ENCODE data around the gene CFL1. TPM values are rescaled to one million over a fixed set of nuclear protein-coding genes. Genes with fewer than 3 reads are reported as not detected.

The CFL1 gene
- total RNA-seq, 1 experiment from 2014 or later: 611 TPM

GRCh38 chr11:65809496-65809895 lies 48.5 kb downstream of the CFL1 start:
- Mint-ChIP-seq H3K9me3 (ENCODE audit: unreplicated experiment) (no peaks in the 10 kb centered on the region), H3K4me3 (ENCODE audit: unreplicated experiment) (no peak overlapping the region), H3K36me3 (ENCODE audit: insufficient read depth, unreplicated experiment) (no peaks in the 10 kb centered on the region), H3K27ac (ENCODE audit: low read depth, unreplicated experiment) (no peak overlapping the region), H3K4me1 (ENCODE audit: insufficient read depth, unreplicated experiment) (peaks cover 4% of the 10 kb centered on the region), H3K27me3 (ENCODE audit: insufficient read depth, unreplicated experiment) (peaks cover 14% of the 10 kb centered on the region)
- no peak for DNase-seq (ENCODE audit: unreplicated experiment)
- no TSS peak for BruUV-seq (replicated peaks)
- ChIA-PET POLR2A (interaction anchor here (0.9 to 1.1 kb wide), 2 partner anchors 25 to 97 kb away, joined by 3 to 5 read pairs; partner anchors contain the start of gene KAT5), CTCF (interaction anchor here (0.9 to 3.3 kb wide), 3 partner anchors 29 to 65 kb away, joined by 3 to 15 read pairs (median 3); partner anchors contain the start of gene AP5B1)
- intact Hi-C loops (cut with micrococcal nuclease): no loop called here
- TF ChIP-seq CTCF (IDR thresholded peaks at IDR 0.05; ENCODE audit: unreplicated experiment): no peak

DNA sequence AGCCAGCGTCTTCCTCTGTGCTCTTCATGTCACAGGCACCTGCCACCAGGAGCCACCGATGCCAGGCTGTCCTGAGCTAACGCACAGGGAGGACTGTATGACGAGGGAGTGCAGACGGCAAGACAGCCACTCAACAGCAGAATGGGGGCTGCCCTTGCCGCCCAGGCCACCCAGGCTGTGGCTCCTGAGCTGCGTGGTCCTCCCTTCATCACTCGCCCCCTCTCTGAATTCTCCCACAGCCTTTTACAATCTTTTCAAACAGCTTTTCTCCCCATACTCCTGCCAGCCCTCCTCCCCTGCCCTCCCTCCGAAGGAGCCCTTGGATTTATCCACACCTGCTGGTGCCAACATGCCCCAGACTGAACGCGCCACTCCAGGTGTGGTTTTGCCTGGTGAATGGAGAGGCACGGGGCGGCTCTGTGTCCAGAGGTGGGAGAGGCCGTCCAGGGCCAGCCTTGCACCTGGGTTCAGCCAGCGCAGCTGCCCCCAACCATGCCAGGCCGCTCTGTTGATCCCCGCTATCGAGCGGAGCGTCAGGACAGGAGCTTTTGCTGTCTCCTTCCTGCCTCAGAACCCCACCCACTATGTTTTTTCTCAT lies 49.1 kb downstream of the CFL1 start:
- no TSS peak for BruUV-seq (replicated peaks)
- POLR2A ChIA-PET: interaction anchor here (1.1 kb wide), 1 partner anchor 24 kb away, joined by 5 read pairs; no protein-coding TSS in a partner anchor
- Mint-ChIP-seq H3K36me3 (ENCODE audit: insufficient read depth, unreplicated experiment) (no peaks in the 10 kb centered on the region), H3K27ac (ENCODE audit: low read depth, unreplicated experiment) (no peak overlapping the region), H3K27me3 (ENCODE audit: insufficient read depth, unreplicated experiment) (peaks cover 14% of the 10 kb centered on the region), H3K9me3 (ENCODE audit: unreplicated experiment) (no peaks in the 10 kb centered on the region), H3K4me3 (ENCODE audit: unreplicated experiment) (no peak overlapping the region), H3K4me1 (ENCODE audit: insufficient read depth, unreplicated experiment) (peaks cover 4% of the 10 kb centered on the region)
- CTCF ChIA-PET: interaction anchor here (0.9 to 3.3 kb wide), 3 partner anchors 8 to 31 kb away, joined by 3 to 15 read pairs (median 10); partner anchors contain the start of gene AP5B1
- TF ChIP-seq CTCF (IDR thresholded peaks at IDR 0.05; ENCODE audit: unreplicated experiment): no peak
- intact Hi-C loops (cut with micrococcal nuclease): no loop called here
- DNase-seq (ENCODE audit: unreplicated experiment): no peak

DNA sequence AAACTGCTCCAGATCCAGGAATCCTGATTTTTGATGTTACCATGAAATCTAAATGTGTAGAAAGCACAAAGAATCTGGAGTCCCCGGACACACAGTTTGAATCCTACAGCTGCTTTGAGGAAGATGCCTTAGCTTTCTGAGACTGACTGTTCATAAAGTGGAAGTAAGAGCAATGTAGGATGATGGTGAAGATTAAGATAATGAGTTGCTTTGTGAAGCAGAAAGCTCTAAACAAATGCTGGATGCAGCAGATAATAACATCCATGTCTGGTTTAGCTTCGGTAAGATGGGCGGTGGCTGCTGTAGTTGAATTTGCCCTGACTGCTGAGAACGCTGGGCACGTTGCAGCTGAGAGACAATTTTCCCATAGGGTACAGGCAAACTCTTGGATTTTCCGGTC lies 51.0 kb downstream of the CFL1 start:
- no peak for TF ChIP-seq CTCF (IDR thresholded peaks at IDR 0.05; ENCODE audit: unreplicated experiment)
- H3K4me1 Mint-ChIP-seq (ENCODE audit: insufficient read depth, unreplicated experiment): peaks cover 4% of the 10 kb centered on the region
- POLR2A ChIA-PET: interaction anchor here (1.0 kb wide), 2 partner anchors 9 to 95 kb away, joined by 3 read pairs; partner anchors contain the start of gene KAT5
- H3K27me3 Mint-ChIP-seq (ENCODE audit: insufficient read depth, unreplicated experiment): peaks cover 14% of the 10 kb centered on the region
- H3K4me3 Mint-ChIP-seq (ENCODE audit: unreplicated experiment): no peak overlapping the region
- H3K36me3 Mint-ChIP-seq (ENCODE audit: insufficient read depth, unreplicated experiment): no peaks in the 10 kb centered on the region
- DNase-seq (ENCODE audit: unreplicated experiment): no peak
- H3K27ac Mint-ChIP-seq (ENCODE audit: low read depth, unreplicated experiment): no peak overlapping the region
- no peaks in the 10 kb centered on the region for H3K9me3 Mint-ChIP-seq (ENCODE audit: unreplicated experiment)
- intact Hi-C loops (cut with micrococcal nuclease): no loop called here
- CTCF ChIA-PET: interaction anchor here (0.6 to 3.3 kb wide), 6 partner anchors 10 to 199 kb away, joined by 3 to 15 read pairs (median 3); partner anchors contain the start of gene AP5B1
- no TSS peak for BruUV-seq (replicated peaks)

Other genes with a start within 250 kb of the CFL1 start
- gene MAP3K11, start 244.0 kb downstream of the CFL1 start, total RNA-seq (2022): 35.2 and 39.7 TPM in 2 replicates
- 40.9 and 45.8 TPM in 2 replicates for gene PCNX3, start 242.4 kb downstream of the CFL1 start, total RNA-seq (2022)
- 4.9 TPM in 2 replicates for gene SIPA1, start 220.1 kb downstream of the CFL1 start, total RNA-seq (2022)
- 82.1 and 83.0 TPM in 2 replicates for gene RELA, start 195.3 kb downstream of the CFL1 start, total RNA-seq (2022)
- 37.6 and 48.1 TPM in 2 replicates for gene KAT5, start 145.9 kb downstream of the CFL1 start, total RNA-seq (2022)
- gene RNASEH2C, start 137.4 kb downstream of the CFL1 start, total RNA-seq (2022): 27.4 and 35.7 TPM in 2 replicates
- gene AP5B1, start 77.2 kb downstream of the CFL1 start, total RNA-seq (2022): 12.9 and 14.4 TPM in 2 replicates
- not detected in 2 replicates for gene OVOL1, start 71.1 kb downstream of the CFL1 start, total RNA-seq (2022)
- gene SNX32, start 24.2 kb downstream of the CFL1 start, total RNA-seq (2022): not detected in 2 replicates
- 59.0 and 77.6 TPM in 2 replicates for gene MUS81, start 2.3 kb upstream of the CFL1 start, total RNA-seq (2022)
- 2.4 and 3.3 TPM in 2 replicates for gene EFEMP2, start 14.6 kb upstream of the CFL1 start, total RNA-seq (2022)
- gene CTSW, start 21.7 kb upstream of the CFL1 start, total RNA-seq (2022): not detected in 2 replicates
- 79.8 and 80.8 TPM in 2 replicates for gene FIBP, start 30.3 kb upstream of the CFL1 start, total RNA-seq (2022)
- 16.4 and 20.8 TPM in 2 replicates for gene CCDC85B, start 32.5 kb upstream of the CFL1 start, total RNA-seq (2022)
- 95.3 and 124 TPM in 2 replicates for gene FOSL1, start 42.2 kb upstream of the CFL1 start, total RNA-seq (2022)
- 48.0 and 49.4 TPM in 2 replicates for gene C11orf68, start 60.9 kb upstream of the CFL1 start, total RNA-seq (2022)
- 162 and 167 TPM in 2 replicates for gene DRAP1, start 61.2 kb upstream of the CFL1 start, total RNA-seq (2022)
- gene TSGA10IP, start 87.3 kb upstream of the CFL1 start, total RNA-seq (2022): not detected in 2 replicates
- 61.7 and 67.4 TPM in 2 replicates for gene SART1, start 103.6 kb upstream of the CFL1 start, total RNA-seq (2022)
- 21.7 and 33.5 TPM in 2 replicates for gene EIF1AD, start 144.0 kb upstream of the CFL1 start, total RNA-seq (2022)
- gene BANF1, start 144.3 kb upstream of the CFL1 start, total RNA-seq (2022): 154 and 198 TPM in 2 replicates
- gene CST6, start 153.8 kb upstream of the CFL1 start, total RNA-seq (2022): not detected in 2 replicates
- gene CATSPER1, start 168.3 kb upstream of the CFL1 start, total RNA-seq (2022): 0.61 and 0.79 TPM in 2 replicates
- not detected in 2 replicates for gene GAL3ST3, start 191.0 kb upstream of the CFL1 start, total RNA-seq (2022)
- gene SF3B2, start 194.2 kb upstream of the CFL1 start, total RNA-seq (2022): 241 and 317 TPM in 2 replicates
- gene PACS1, start 212.1 kb upstream of the CFL1 start, total RNA-seq (2022): 32.2 and 33.5 TPM in 2 replicates